ENCODE data around the gene STK10.

STK10 gene

DNA sequence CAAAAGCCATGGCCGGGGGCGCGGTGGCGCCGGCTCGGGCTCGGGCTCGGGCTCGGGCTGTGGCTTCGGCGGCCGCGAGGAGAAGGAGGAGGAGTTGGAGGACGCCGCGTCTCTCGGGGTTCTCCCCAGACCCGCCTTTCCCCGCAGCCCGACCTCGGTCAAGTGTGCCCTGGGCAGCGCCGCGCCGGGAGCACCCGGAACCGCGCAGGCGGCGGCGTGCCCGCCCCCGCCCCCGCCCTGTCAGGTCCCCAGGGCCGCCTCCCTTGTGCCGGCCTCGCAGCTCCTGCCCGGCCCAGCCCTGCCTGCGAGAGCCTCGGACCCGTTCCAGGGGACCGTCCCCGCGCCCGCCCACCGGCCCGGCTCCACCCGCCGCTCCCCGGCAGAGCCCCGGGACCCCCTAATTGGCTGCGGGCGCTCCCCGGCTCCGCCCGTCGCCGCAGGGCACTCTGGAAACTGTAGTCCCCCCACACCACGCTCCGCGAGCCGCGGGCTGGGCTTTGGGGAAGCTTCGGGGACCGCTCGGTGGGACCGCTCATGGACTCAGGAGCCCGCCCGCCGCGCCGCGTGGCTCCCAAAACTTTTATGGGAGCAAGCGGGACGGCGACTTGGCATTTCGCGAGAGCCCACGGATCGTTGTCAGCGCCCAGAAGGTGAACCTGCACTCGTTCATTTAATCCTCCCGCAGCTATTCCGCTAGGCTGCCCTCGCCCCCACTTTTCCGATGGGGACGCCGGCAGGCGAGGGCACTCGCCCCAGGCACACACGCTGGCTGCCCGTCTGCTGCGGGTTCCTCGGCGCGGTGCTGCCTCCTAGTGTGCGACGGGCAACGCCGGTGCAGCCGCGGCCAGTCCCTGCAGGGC, at the start of gene STK10:
Gene STK10 (minus strand): TSS at position 192 of the 860 bp plus-strand sequence. CDS start 182 bp downstream, at position 10.
- TF ChIP-seq, protein P1, sequence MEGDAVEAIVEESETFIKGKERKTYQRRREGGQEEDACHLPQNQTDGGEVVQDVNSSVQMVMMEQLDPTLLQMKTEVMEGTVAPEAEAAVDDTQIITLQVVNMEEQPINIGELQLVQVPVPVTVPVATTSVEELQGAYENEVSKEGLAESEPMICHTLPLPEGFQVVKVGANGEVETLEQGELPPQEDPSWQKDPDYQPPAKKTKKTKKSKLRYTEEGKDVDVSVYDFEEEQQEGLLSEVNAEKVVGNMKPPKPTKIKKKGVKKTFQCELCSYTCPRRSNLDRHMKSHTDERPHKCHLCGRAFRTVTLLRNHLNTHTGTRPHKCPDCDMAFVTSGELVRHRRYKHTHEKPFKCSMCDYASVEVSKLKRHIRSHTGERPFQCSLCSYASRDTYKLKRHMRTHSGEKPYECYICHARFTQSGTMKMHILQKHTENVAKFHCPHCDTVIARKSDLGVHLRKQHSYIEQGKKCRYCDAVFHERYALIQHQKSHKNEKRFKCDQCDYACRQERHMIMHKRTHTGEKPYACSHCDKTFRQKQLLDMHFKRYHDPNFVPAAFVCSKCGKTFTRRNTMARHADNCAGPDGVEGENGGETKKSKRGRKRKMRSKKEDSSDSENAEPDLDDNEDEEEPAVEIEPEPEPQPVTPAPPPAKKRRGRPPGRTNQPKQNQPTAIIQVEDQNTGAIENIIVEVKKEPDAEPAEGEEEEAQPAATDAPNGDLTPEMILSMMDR (IDR thresholded peaks at IDR 0.05; ENCODE audit: low read depth, low read length, missing control alignments) = peak; percentile 78
- DNase-seq (ENCODE audit: low read depth) = peak; percentile 59
- peak within 1 kb of the TSS; percentile 94 for H3K4me3 ChIP-seq (ENCODE audit: low read depth, low read length)
- in situ Hi-C loops (cut with HindIII; ENCODE audit: low sequenced_read_pairs) = loop anchor here (5.0 kb wide), 1 partner anchor 76 kb away; no protein-coding TSS in a partner anchor

DNA sequence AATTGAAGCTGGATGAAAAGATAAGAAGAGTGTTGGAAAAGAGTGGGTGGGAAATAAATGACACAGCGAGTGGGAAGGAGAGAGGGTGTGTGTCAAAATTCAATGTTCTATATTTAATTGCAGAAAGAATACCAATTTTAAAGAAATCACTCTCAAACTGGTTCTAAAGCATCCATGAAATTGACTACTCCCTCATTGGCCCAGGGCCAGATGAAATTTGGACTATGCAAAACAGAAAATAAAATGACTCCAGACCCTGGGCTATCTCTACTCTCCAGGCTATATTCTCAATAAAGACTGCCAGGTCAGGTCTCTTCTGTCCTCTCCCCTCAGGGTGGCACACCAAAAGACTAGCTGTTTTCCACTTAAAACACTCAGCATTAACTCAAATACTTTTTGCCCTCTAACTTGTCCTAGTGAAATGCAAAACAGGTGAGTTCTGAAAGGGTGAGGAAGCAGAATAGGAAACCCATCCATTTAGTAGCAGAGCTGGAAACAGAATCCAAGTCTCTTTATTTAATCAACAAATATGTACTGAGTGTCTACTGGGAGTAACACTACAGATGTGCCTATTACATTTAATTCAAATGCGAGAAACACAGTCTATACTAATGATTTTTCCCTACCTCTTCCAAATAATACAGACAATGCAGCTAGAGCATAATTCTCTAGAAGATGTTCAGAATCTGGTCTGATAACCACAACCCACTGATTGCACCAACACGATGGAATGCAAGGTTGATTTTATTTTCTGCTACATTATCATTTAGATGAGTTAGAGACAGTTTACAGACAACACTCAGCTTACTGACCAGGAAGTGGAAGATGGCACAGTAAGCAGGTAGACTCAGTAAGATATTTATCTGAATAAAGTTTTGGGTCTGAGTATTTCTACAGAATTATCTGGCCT, 48.1 kb upstream of the STK10 start:
- no peak for DNase-seq (ENCODE audit: low read depth)
- H3K4me3 ChIP-seq (ENCODE audit: low read depth, low read length) = no peak overlapping the region
- in situ Hi-C loops (cut with HindIII; ENCODE audit: low sequenced_read_pairs) = no loop called here
- TF ChIP-seq, protein P1 (IDR thresholded peaks at IDR 0.05; ENCODE audit: low read depth, low read length, missing control alignments) = no peak

DNA sequence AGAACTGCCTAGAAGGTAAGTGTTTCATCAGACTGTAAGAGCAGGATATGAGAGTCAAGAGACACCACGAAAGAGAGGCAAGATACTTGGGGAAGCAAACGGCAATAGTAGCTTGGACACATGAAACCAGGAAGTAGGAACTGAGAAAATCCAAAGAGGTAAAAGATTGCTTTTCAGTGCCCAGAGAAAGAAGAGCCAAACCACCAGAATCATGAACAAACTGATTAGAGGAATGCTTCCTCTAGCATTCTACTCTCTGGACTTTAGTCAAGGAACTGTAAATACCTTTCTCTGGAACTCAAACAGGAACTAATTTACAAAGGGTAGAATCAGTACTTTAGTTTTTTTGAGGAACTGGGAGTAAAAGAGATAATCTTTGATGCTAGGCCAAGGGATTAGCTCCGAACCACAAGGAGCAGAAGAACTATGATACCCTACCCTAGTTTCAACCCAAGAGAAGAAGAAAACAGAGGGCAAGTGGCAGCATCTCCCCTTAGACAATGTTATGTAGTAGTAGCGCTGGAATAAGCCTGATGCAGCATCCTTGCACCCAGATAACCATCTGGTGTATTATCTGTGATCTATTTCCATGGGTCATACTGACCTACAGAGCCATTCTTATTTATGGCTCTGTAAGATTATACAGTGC, 47.2 kb upstream of the STK10 start:
- TF ChIP-seq, protein P1 (IDR thresholded peaks at IDR 0.05; ENCODE audit: low read depth, low read length, missing control alignments) = no peak
- DNase-seq (ENCODE audit: low read depth) = no peak
- no peak overlapping the region for H3K4me3 ChIP-seq (ENCODE audit: low read depth, low read length)
- in situ Hi-C loops (cut with HindIII; ENCODE audit: low sequenced_read_pairs) = no loop called here

DNA sequence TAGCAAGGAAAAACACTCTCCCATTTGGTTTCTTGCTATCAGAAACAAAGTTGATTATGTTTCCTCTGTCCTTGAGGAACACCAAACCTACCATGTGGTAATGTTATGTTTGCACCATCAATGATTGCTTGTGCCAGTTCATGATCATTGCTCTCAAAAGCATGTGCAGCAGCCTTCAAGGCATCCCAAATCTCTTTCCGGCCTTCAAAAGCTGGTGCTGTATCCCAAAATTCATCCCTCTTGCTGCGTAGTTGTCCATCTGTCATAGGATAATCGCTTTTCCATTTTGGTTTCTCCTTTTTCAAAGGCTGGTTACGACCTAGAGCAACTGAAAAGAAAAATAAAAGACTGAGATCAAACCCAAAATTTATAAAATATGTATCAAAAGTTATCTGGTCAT, 46.0 kb upstream of the STK10 start:
- no peak overlapping the region for H3K4me3 ChIP-seq (ENCODE audit: low read depth, low read length)
- DNase-seq (ENCODE audit: low read depth) = no peak
- TF ChIP-seq, protein P1 (IDR thresholded peaks at IDR 0.05; ENCODE audit: low read depth, low read length, missing control alignments) = no peak
- in situ Hi-C loops (cut with HindIII; ENCODE audit: low sequenced_read_pairs) = no loop called here

- no peak overlapping the region for H3K4me3 ChIP-seq (ENCODE audit: low read depth, low read length)
- DNase-seq (ENCODE audit: low read depth) = no peak
- in situ Hi-C loops (cut with HindIII; ENCODE audit: low sequenced_read_pairs) = no loop called here
- TF ChIP-seq, protein P1 (IDR thresholded peaks at IDR 0.05; ENCODE audit: low read depth, low read length, missing control alignments) = no peak
Observed at GRCh38 chr5:172229904-172230303, 41.9 kb upstream of the STK10 start.

DNA sequence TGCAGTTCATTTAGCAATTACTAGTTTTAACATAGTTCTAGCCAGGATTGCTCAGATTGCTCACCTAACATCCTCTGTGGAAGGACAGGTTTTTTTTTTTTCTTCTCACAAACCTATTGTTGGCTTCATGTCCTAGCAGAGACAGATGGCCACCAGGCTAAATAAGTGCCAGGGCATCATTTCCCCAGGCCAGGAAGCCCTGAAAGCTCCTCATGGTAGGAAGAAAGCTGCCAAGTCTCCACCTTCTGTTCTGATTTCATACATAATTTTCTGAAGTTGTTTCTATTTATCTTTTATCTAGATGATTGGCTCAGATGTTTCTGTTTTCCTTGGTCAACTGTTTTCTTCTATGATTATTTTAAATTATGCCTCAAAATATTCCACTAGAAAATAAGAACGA, 37.0 kb upstream of the STK10 start:
- TF ChIP-seq, protein P1 (IDR thresholded peaks at IDR 0.05; ENCODE audit: low read depth, low read length, missing control alignments) = no peak
- in situ Hi-C loops (cut with HindIII; ENCODE audit: low sequenced_read_pairs) = no loop called here
- DNase-seq (ENCODE audit: low read depth) = no peak
- H3K4me3 ChIP-seq (ENCODE audit: low read depth, low read length) = no peak overlapping the region

Data from astrocyte of the cerebellum (primary cell).